Measurements from ENCODE around the gene STXBP5. TPM values are rescaled to one million over a fixed set of nuclear protein-coding genes. Genes with fewer than 3 reads are reported as not detected.

Gene STXBP5
- total and polyA plus RNA-seq, 2 of the 4 experiments (the other 2 are of a cell fraction) = 13.2 to 46.4 TPM

DNA sequence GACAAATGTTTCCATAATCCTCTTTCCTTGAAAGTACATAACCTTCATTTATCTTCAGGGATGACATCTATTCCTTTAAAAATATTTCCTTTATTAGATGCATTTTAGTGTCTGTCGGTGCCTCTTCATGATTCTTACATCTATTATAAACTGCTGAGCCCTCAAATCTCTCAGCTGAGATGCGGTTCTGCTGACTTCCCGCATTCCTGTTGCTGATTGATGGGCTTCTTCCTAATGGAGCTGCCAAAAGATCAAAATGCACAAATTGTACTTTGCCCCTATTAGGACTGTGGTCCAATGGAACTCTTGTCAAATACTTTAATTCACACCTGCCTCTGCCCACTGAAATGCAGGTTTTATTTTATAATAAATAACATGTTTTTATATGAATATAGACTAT lies 225.6 kb downstream of the STXBP5 start:
- no peak overlapping the region for H3K4ac ChIP-seq (ENCODE audit: low read depth, low read length)
- H3K23ac ChIP-seq (ENCODE audit: low read depth, low read length) = no peak overlapping the region
- intact Hi-C loops (cut with micrococcal nuclease) (no loop called here), in situ Hi-C loops (cut with MboI; ENCODE audit: low sequenced_read_pairs) (no loop called here), dilution Hi-C loops (cut with HindIII; ENCODE audit: low sequenced_read_pairs, unreplicated experiment) (no loop called here)
- WGBS, 2 experiments (ENCODE audit: extremely low coverage in 2 of 2, insufficient read length in 1 of 2) = no CpG with 5 or more reads among the region's 3 CpGs
- no peaks in the 10 kb centered on the region for H3K4me1 ChIP-seq (ENCODE audit: control insufficient read depth, insufficient read depth, low read length)
- H2AFZ ChIP-seq (replicated peaks; ENCODE audit: low read length, poor library complexity) = no peak overlapping the region
- no peaks in the 10 kb centered on the region for H3K36me3 ChIP-seq (ENCODE audit: control insufficient read depth, insufficient read depth, low read length)
- H2BK20ac ChIP-seq (ENCODE audit: low read depth, low read length) = no peak overlapping the region
- H2AK5ac ChIP-seq (ENCODE audit: low read depth, low read length) = no peak overlapping the region
- no peaks in the 10 kb centered on the region for H4K20me1 ChIP-seq (ENCODE audit: insufficient read depth, low read length)
- no peaks in the 10 kb centered on the region for H3K79me1 ChIP-seq (ENCODE audit: low read depth in 1 of 2, low read length in 2 of 2)
- no peak overlapping the region for H4K8ac ChIP-seq (ENCODE audit: low read depth in 2 of 2, low read length in 2 of 2)
- no peak overlapping the region for H4K5ac ChIP-seq (ENCODE audit: low read depth, low read length)
- ATAC-seq (ENCODE audit: low read depth) = no peak
- no peak overlapping the region for H2AK9ac ChIP-seq (replicated peaks; ENCODE audit: low read depth, low read length, poor library complexity)
- BruUV-seq (replicated peaks) = no TSS peak
- no peak overlapping the region for H4K91ac ChIP-seq (ENCODE audit: insufficient read depth, low read depth, low read length)
- H3K27me3 ChIP-seq (ENCODE audit: control insufficient read depth, insufficient read depth, low read length) = peaks cover 4% of the 10 kb centered on the region
- no peak overlapping the region for H2BK5ac ChIP-seq (ENCODE audit: low read depth, low read length, poor library complexity, severe bottlenecking)
- H3K14ac ChIP-seq (replicated peaks; ENCODE audit: low read depth, low read length) = no peak overlapping the region
- no peak overlapping the region for H3K18ac ChIP-seq (ENCODE audit: low read depth, low read length)
- CTCF ChIA-PET = no interaction called here
- DNase-seq = no peak
- no peak overlapping the region for H2BK15ac ChIP-seq (ENCODE audit: low read depth, low read length)
- no peaks in the 10 kb centered on the region for H3K9me3 ChIP-seq (ENCODE audit: control insufficient read depth, insufficient read depth, low read length)
- no peak overlapping the region for H2BK120ac ChIP-seq (ENCODE audit: low read depth, low read length)
- no peak overlapping the region for H3K4me3 ChIP-seq (ENCODE audit: insufficient read depth, low read depth, low read length)
- H3K4me2 ChIP-seq (ENCODE audit: low read depth, low read length) = no peak overlapping the region
- H3K9me1 ChIP-seq (ENCODE audit: insufficient read depth, low read length) = no peaks in the 10 kb centered on the region
- no peak overlapping the region for H3K9ac ChIP-seq (ENCODE audit: low read depth, low read length)
- no peak overlapping the region for H3K27ac ChIP-seq (ENCODE audit: insufficient read depth, low read length)
- no peak overlapping the region for H3K56ac ChIP-seq (ENCODE audit: extremely low read depth, insufficient read depth, low read length)
- POLR2A ChIA-PET (ENCODE audit: unreplicated experiment) = no interaction called here
- TF ChIP-seq SMC3 (IDR thresholded peaks at IDR 0.05; ENCODE audit: low read depth, low read length) = no peak
- no peak for TF ChIP-seq MAZ (IDR thresholded peaks at IDR 0.05; ENCODE audit: borderline replicate concordance, low read depth, low read length)
- TF ChIP-seq, protein P1, sequence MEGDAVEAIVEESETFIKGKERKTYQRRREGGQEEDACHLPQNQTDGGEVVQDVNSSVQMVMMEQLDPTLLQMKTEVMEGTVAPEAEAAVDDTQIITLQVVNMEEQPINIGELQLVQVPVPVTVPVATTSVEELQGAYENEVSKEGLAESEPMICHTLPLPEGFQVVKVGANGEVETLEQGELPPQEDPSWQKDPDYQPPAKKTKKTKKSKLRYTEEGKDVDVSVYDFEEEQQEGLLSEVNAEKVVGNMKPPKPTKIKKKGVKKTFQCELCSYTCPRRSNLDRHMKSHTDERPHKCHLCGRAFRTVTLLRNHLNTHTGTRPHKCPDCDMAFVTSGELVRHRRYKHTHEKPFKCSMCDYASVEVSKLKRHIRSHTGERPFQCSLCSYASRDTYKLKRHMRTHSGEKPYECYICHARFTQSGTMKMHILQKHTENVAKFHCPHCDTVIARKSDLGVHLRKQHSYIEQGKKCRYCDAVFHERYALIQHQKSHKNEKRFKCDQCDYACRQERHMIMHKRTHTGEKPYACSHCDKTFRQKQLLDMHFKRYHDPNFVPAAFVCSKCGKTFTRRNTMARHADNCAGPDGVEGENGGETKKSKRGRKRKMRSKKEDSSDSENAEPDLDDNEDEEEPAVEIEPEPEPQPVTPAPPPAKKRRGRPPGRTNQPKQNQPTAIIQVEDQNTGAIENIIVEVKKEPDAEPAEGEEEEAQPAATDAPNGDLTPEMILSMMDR (conservative IDR thresholded peaks at IDR 0.05; ENCODE audit: low read depth, low read length) = no peak
- TF ChIP-seq, protein P2, sequence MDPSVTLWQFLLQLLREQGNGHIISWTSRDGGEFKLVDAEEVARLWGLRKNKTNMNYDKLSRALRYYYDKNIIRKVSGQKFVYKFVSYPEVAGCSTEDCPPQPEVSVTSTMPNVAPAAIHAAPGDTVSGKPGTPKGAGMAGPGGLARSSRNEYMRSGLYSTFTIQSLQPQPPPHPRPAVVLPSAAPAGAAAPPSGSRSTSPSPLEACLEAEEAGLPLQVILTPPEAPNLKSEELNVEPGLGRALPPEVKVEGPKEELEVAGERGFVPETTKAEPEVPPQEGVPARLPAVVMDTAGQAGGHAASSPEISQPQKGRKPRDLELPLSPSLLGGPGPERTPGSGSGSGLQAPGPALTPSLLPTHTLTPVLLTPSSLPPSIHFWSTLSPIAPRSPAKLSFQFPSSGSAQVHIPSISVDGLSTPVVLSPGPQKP (IDR thresholded peaks at IDR 0.05; ENCODE audit: borderline replicate concordance, low read depth, low read length) = no peak
- no peak for TF ChIP-seq CEBPB (IDR thresholded peaks at IDR 0.05; ENCODE audit: low read depth, low read length)
- TF ChIP-seq NFE2L2 (IDR thresholded peaks at IDR 0.05; ENCODE audit: low read depth, low read length) = no peak
- no peak for TF ChIP-seq POLR2A (IDR thresholded peaks at IDR 0.05; ENCODE audit: low read depth, low read length)
- no peak for TF ChIP-seq RCOR1 (IDR thresholded peaks at IDR 0.05; ENCODE audit: insufficient replicate concordance, low read length)

All from IMR-90 (cell line).